NCI-H187 treated with DMSO at 0.1 percent for 48 hours (cell line): Measurements from ENCODE around the gene KAZALD1.

ENCODE experiments used
- DNase-seq: peaks from one replicate; lab custom pipeline; 2025; lab: John Stamatoyannopoulos, UW

KAZALD1 gene

DNA sequence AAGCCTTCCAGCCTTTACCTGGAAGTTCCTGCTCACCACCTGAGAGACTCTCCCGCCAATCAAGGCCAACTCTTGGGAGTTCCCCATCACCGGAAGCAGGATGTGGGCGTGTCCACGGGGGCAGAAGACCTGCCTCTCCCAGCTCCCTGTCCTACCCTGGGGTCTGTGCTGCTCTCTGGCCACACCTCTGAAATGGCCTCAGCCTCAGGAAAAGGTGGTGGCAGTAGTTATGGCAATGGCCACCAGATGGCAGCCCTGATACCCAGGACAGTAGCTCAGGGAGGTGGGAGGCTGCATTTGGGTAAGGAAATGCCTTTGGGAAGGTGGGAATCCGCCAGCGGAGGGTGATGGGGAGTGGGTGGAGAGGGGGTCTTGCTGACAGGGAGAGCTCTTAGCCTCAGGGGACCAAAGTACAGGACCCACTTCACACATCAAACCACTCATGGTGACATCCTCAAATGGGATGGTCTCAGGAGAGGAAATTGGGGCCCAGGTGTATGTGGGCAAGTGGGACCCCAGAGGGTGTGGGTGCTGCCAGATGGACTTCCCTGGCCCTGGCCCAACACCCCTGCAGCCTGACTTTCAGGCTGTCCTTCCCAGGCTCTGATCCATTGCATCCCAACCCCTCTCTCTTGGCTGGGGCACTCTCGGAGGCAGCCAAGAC, 33.9 kb downstream of the KAZALD1 start:
- DNase-seq = peak; percentile 10

DNA sequence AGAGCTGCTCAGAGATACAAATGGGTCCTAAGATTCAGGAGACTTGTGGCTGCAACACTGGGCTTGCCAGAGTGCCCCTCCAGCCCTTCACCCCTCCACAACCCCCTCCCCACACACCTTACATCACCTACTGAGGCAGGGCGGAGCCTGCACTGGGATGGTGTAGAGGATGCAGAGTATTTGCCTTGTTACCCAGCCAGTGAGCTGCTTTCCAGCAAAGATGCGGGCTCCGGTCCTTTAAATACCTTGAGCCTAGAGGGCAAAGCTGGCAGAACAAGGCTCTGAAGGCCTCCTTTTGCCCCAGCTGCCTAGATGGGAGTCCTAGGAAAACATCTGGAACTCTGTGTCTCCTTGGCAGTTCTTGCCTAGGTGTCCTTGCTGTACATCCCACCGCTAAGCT, 34.6 kb downstream of the KAZALD1 start:
- no peak for DNase-seq

DNA sequence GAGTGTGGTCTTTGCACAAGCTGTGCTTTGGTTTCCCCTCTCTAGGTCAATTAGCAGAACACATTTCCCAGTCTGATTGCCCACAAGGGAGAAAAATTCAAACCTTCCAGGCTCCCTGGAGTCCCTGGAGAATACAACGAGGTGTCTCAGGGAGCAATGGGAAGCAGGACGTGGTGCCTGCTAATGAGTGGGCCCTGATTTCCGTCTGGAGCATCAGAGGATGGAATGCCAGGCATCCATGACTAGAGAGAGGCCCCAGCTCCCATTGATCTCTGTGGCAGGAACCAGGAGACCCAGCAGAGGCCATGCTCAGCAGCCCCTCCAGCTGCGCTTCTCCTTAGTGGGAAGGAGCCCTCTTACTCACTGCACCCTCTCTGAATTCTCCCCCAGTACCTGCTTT, 36.1 kb downstream of the KAZALD1 start:
- DNase-seq = no peak

DNA sequence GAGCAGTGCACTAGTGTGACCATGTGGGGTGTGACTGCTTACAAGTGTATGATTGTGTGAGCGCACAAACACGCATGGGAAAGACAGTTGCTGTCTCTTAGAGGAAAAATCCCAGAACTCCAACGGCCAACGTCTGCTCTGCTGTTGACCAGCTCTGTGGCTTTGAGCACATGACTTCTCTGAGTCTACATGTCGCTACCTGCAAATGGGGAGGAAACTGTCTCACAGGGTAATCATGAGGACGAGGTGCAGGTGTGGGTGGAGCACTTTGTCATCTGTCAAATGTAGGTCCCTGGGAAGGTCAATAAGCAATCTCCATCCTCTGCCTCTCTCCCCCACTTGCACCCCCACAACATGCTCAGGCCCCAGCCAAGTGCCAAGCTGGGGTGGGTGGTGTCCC, 38.1 kb downstream of the KAZALD1 start:
- no peak for DNase-seq

DNA sequence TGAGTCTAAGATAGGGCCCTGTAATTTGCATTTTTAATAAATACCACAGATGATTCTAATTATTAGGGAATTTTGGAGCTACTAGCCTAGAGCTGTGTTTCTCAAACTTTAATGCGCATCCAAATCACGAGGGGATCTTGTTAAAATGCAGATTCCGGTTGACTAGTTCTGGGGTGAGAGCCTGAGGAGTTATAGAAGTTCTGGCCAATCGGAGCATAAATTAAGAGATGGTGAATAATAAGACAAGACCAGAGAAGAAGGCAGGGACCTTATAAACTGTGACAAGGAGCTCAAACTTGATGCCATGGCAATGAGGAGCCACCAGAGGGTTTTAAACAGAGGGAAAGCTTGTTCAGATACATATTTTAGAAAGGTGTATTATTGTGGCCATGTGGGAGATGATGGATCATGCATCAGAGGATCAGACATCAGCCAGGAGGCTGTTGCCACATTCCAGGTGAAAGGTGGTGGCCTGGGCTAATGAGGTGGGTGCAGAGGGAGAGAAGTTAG, 39.6 kb downstream of the KAZALD1 start:
- DNase-seq = no peak

DNA sequence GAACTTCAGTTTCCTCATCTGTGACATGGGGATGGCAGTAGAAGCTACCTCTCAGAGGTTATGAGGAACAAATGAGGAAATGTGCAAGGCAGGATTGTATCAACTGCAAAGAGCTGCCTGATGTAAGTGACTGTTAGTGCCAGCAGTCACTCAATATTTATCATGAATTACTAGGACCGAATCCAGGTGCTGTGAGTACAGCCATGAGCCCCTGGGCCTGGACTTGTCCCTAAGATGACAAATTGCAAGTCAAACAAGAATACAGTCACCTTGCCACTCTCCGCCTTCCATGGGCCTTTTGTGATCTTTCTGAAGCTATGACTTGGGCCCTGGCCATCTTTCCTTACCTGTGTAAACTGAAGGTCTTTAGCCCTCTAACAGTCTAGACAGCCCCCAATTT, 41.6 kb downstream of the KAZALD1 start:
- no peak for DNase-seq

DNA sequence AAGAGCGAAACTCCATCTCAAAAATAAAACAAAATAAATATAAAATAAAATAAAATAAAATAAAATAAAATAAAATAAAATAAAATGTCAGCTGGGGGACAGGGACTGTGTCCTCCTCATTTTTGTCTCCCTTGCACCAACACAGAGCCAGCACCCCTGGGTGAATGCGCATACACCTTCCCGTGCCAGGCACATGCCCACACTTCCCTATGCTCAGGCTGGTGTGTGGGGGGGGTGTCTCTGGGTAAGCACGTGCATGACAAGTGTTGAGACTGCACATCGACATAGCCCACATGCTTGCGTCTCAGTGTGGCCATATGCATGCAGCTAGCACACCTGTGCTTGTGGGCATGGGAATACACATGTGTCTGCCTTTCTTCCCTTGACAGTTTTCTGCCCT, 44.6 kb downstream of the KAZALD1 start:
- no peak for DNase-seq

DNA sequence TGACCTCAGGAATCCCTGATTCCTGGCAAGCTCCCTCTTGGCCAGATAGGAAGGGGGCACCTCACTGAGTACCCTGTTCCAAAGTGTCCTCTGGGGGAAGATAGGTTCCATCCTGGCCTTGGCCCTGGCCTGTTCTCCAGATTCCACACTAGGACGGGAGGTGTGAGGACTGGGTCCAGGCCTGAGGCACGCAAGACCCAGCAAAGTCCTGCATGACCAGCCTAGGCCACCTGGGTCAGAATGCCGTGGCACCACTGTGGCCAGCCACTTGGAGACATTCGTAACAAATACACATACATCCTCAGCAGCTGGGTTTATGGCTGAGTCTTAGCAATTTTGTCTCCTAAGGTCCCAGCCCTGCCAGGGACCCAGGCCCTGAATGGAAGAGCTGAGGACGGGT, 46.0 kb downstream of the KAZALD1 start:
- DNase-seq = no peak

DNA sequence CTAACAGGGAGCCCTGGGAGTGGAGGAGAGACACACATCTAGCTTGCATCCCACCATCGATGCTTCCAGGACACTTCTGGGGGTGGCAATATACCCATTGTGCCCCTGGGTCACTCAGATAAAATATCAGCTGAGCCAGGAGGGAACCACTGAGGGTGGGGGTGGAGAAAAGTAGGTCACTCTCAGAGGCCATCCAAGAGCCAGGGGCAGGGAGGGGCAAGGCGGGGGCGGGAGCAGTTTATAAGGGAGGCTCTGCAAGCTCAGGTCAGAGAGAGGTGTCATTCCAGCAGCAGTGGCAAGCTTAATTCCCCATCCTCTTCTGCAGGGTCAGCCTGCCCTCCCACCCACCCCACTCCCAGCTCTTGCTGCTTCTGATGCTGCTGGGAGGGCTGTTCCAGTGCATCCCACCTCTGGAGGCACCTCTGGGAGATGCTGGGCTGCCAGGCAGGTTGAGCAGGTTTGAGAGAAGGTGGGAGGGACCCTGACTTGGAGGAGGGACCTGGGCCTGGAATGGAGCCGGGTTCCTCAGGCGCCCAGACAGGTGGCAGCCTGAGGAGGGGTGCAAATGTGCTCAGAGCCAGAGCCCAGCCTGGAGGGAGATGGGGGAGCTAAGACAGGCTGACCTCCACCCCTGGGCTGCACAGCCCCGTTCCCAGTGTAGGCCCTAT, 49.2 kb downstream of the KAZALD1 start:
- no peak for DNase-seq

DNA sequence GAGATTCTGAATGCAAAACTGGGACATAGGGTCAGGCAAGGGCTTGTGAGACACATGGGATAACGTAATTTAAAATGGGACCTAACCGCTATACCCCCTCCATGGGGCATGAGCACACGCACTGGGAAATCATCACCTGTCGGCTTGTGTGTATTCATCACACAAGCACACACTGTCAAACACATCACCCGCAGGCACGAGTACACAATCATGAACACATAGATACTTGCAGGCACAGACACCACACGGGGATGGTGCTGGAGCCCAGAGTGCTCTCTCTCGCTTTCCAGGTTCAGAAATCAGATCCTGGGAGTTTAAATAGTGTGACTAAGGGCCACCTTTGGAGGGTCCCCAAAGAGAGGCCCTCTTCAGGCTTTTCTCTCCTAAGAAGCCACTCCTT, 49.8 kb downstream of the KAZALD1 start:
- no peak for DNase-seq

DNA sequence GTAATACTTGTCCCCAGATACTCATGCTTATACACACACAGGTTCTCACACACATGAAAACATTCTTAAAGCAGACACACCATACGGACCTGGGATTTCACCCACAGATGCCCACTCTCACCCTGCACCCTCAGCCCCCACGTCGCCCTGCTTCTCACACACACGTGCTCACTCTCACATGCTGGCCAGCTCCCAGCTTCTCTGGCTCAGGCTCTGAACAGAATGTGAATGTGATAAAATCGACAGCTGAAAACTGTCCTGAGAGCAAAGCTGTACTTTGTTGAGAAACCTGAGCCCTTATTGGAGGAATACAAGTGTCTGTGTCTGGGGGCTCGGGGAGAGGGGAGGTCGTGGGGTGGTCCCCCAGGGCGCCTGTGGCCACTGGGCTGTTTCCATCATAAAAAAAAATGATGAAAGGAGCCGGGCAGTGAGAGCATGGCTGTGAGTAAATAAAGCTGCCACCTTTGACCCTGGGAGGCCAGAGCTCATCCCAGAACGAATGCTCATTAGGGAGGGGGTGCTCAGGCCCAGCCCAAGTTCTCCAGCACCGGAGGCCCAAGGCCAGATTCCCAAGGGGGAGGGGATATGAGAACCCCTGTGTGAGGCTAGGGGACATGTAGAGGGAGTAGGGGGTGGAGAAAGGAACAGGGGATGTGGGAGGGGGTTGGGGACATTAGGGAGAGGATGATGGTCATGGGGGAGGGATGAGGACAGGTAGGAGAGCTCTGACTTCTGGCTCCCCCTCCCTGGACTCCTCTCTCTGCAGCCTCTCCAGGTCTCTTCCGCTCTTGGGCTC, 51.2 kb downstream of the KAZALD1 start:
- DNase-seq = no peak

DNA sequence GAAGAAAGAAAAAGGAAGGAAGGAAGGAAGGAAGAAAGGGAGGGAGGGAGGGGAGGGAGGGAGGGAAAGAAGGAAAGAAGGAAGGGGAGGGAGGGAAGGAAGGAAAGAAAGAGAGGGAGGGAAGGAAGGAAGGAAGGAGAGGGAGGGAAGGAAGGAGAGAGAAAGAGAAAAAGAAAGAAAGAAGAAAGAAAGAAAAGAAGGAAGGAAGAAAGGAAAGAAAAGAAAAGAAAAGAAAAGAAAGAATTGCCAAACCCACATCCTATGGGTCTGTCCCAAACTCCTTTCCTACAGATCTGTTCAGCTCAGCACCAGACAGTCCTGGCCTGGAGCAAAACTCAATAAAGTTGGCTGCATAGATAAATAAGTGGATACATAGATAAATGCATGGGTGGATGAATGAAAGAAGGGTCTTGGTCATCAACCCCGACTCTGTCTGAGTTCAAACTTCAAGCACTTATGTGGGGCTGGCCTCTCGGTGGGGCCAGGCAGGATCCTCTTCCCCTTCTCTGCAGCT, 52.2 kb downstream of the KAZALD1 start:
- no peak for DNase-seq

DNA sequence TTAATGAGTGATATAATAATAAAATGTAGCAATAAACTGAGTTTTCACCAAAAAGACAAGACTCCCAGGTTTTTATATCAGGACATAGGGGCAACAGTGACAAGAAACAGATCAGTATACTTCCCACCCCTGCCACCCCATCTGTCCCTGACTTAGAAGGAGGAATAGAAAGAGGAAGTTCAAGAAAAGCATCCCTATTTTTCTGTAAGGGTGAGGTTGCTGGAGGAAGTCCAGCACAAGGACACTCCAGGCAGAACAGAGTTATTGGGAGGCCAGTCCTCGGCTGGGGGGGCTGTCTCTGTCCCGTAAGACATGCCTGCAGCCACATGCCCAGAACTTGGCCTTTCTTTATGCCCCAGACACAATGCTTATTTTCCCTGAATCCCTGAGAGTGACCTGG, 52.9 kb downstream of the KAZALD1 start:
- no peak for DNase-seq
